Neural crest cell (in vitro differentiated cells): Measurements from ENCODE around the gene NAV2. TPM values are rescaled to one million over a fixed set of nuclear protein-coding genes. Genes with fewer than 3 reads are reported as not detected.

Experiments used
- DNase-seq: peaks from one replicate; pipeline ENCODE4 v3.0.0; 2021; ENCODE audit warnings: low read depth, mixed read lengths, low spot score
- H3K27ac Mint-ChIP-seq: one replicate; pipeline ENCODE4 v1.8.0; 2021; ENCODE audit warnings: mild to moderate bottlenecking, mixed read lengths; ENCODE audit not compliant: unreplicated experiment
- H3K27me3 Mint-ChIP-seq: 2 replicates; pipeline ENCODE4 v1.8.0; 2021; ENCODE audit warnings: low read depth, mild to moderate bottlenecking, mixed read lengths
- H3K36me3 Mint-ChIP-seq: 2 replicates; pipeline ENCODE4 v1.8.0; 2021; ENCODE audit warnings: low read depth, mild to moderate bottlenecking, mixed read lengths
- H3K4me1 Mint-ChIP-seq: 2 replicates; pipeline ENCODE4 v1.8.0; 2021; ENCODE audit warnings: mixed read lengths
- H3K4me3 Mint-ChIP-seq: one replicate; pipeline ENCODE4 v1.8.0; 2021; ENCODE audit warnings: mild to moderate bottlenecking, mixed read lengths
- H3K9me3 Mint-ChIP-seq: 2 replicates; pipeline ENCODE4 v1.8.0; 2021; ENCODE audit warnings: mixed read lengths
- total RNA-seq: library from RNA; stranded (reverse); gene quantifications from 2 replicates; pipeline ENCODE4 v1.2.1, GENCODE V29; 2021
- TF ChIP-seq, protein P1 (sequence below): fragments of 200-600 bp; sonication (generic); conservative IDR thresholded peaks from 2 replicates; pipeline ENCODE4 v1.5.0; 2021; ENCODE audit warnings: antibody characterized with exemption, mild to moderate bottlenecking

NAV2 gene
- total RNA-seq, 1 donor from 2014 or later: 14.1 TPM

DNA sequence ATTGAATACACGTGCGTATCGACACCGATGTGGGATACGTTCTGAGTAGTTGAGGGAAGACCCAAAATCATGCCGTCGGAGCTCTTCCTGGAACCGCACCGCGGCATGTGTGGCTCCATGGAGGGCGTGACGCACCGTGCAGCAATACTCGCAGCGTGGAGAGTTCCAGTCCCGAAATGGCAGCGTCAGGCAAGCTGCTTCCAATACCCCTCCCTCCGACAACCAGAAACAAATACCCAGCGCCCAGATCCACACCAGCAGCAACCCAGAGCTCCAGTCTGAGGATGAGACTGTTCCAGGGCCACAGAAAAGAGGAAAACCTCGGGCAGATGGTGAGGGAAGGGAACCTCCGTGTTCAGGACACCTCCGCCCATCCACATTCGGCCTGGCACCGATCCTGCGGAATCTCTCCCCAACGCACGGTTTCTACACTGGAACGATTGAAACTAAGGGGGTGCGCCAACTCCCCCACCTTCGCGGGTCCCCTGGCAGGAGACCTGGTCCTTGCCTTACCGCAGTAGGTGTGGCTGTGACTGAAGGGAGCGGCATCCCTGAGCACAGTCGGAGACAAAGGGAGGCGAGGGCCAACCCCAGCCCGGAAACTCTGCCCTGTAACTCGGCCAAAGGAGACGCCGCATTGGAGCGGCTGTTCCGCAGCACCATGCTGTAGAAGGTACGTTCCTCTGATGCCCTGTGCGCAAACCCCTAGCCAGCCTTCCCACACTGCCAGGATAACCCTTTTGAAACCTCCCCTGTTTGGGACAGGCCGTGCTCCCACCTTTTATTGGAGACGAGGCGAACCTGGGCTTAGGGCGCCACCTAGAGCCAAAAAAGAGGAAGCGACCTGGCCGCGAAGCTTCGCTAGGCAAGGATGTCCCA lies 419.4 kb downstream of the NAV2 start:
- H3K4me1 Mint-ChIP-seq: peaks cover 5% of the 10 kb centered on the region
- DNase-seq: peak; percentile 67
- H3K9me3 Mint-ChIP-seq: no peaks in the 10 kb centered on the region
- H3K36me3 Mint-ChIP-seq: no peaks in the 10 kb centered on the region
- H3K27me3 Mint-ChIP-seq: peaks cover 65% of the 10 kb centered on the region
- peak overlapping the region; percentile 4 for H3K4me3 Mint-ChIP-seq
- no peak overlapping the region for H3K27ac Mint-ChIP-seq
- TF ChIP-seq, protein P1, sequence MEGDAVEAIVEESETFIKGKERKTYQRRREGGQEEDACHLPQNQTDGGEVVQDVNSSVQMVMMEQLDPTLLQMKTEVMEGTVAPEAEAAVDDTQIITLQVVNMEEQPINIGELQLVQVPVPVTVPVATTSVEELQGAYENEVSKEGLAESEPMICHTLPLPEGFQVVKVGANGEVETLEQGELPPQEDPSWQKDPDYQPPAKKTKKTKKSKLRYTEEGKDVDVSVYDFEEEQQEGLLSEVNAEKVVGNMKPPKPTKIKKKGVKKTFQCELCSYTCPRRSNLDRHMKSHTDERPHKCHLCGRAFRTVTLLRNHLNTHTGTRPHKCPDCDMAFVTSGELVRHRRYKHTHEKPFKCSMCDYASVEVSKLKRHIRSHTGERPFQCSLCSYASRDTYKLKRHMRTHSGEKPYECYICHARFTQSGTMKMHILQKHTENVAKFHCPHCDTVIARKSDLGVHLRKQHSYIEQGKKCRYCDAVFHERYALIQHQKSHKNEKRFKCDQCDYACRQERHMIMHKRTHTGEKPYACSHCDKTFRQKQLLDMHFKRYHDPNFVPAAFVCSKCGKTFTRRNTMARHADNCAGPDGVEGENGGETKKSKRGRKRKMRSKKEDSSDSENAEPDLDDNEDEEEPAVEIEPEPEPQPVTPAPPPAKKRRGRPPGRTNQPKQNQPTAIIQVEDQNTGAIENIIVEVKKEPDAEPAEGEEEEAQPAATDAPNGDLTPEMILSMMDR: peak; percentile 93

DNA sequence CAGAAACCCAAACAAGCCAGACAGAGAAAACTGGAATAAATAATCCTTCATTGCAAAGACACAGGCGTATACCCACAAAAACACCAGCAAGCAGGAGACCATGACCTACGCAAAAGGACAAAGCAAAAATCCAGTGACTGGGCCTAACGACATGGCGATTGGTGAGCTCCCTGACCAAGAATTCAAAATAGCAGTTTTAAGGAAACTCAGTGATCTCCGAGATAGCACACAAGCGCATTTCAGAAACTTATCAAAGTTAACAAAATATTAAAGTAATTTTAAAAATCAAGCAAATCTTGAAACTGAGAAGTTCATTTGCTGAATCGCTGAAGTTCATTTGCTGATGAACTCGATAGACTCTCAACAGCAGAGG lies 420.0 kb downstream of the NAV2 start:
- DNase-seq: no peak
- Mint-ChIP-seq H3K36me3 (no peaks in the 10 kb centered on the region), H3K27me3 (peaks cover 68% of the 10 kb centered on the region), H3K4me3 (no peak overlapping the region), H3K4me1 (peaks cover 5% of the 10 kb centered on the region), H3K9me3 (no peaks in the 10 kb centered on the region), H3K27ac (no peak overlapping the region)
- TF ChIP-seq, protein P1: peak; percentile 7

DNA sequence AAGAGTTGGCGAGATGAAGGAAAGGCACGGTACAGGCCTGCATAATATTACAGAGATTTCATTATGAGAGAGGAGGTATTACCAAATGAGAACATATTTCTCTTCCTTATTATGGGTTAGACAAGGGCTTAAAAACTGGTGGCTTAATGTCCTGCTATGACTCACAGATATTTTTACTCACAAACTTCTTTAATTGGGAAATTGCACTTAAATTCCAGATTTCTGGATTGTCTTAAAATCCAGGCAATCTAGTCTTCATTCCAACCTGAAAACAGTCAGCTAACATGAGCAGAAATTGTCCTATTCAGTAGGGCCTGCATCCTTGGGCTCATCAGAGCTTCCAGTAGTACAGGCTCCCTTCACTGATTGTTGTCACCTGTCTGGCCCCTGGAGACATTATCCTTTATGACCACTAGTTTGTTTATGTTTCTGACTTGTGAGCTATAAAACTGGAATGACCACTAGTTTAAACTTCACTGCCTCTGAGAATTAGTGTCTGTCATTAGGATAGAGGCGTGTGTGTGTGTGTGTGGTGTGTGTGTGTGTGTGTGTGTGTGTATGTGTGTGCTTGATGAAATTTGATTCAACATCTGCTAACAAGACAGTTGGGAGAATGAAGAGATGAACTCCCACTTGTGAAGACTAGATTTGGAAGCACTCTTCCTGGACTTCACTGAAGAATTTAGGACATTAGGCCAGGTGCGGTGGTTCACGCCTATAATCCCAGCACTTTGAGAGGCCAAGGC lies 422.5 kb downstream of the NAV2 start:
- peaks cover 82% of the 10 kb centered on the region for H3K27me3 Mint-ChIP-seq
- no peak for DNase-seq

DNA sequence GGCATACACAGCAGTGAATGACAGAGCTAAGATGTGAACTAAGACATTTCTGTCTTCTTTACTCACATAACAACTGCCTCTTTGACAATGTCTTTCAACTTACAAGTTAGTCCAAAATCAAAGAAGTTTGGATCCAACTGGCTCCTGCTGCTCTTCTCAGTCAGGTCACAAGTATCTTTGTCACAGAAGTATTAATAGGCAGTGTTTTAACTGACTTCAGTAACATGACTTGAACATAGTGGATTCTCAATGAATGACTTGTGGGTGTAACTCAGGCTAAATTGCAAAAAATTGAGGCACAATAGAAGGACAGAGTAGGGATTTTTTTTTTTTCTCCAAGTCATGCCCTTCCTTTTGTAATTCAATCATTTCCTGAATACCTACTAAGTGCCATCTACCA lies 425.0 kb downstream of the NAV2 start:
- H3K4me1 Mint-ChIP-seq: peaks cover under 1% of the 10 kb centered on the region
- TF ChIP-seq, protein P1: no peak
- peaks cover 4% of the 10 kb centered on the region for H3K9me3 Mint-ChIP-seq
- peaks cover 84% of the 10 kb centered on the region for H3K27me3 Mint-ChIP-seq
- H3K36me3 Mint-ChIP-seq: no peaks in the 10 kb centered on the region
- H3K27ac Mint-ChIP-seq: no peak overlapping the region
- no peak overlapping the region for H3K4me3 Mint-ChIP-seq
- no peak for DNase-seq

More for the DNA sequence above, 422.5 kb downstream of the NAV2 start:
- TF ChIP-seq, protein P1: no peak
- H3K9me3 Mint-ChIP-seq: no peaks in the 10 kb centered on the region
- no peaks in the 10 kb centered on the region for H3K36me3 Mint-ChIP-seq
- peaks cover 5% of the 10 kb centered on the region for H3K4me1 Mint-ChIP-seq
- no peak overlapping the region for H3K27ac Mint-ChIP-seq
- no peak overlapping the region for H3K4me3 Mint-ChIP-seq

DNA sequence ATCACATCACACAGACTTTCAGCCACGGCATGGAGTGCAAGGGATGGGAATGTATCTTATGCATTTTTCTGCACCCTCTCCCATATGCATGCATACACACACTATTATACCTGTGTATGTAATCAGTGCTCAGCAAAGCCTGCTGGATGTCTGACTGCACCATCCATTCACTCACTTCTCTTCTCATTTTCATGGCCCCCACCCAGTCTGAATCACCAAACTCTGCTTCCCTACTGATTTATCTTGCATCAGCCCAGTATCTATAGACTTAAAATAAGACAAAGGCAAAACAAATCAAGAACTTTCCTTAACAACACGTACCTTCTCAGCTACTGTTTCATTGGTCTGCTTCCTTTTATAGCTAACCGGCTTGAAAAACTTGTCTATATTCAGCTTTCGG lies 426.1 kb downstream of the NAV2 start:
- Mint-ChIP-seq H3K9me3 (peaks cover 4% of the 10 kb centered on the region), H3K27me3 (peaks cover 87% of the 10 kb centered on the region), H3K27ac (no peak overlapping the region), H3K36me3 (no peaks in the 10 kb centered on the region), H3K4me1 (no peaks in the 10 kb centered on the region), H3K4me3 (no peak overlapping the region)
- no peak for DNase-seq
- TF ChIP-seq, protein P1: no peak
